Activated CD4-positive, alpha-beta T cell treated with anti-CD3 and anti-CD28 coated beads, Interleukin-10, Interleukin-2, amounts not matched to agents 100 ng/mL and 50 ng/mL, durations not matched to agents 16 hours and 8 hours (primary cell): ENCODE results near the gene TH.
"Not testable (repeated sequence)": the region's sequence is repeated elsewhere in the genome, so short reads cannot be mapped to it uniquely, and the experiment has no call there.

Experiments
- DNase-seq: peaks from one replicate; pipeline ENCODE4 v3.0.0-alpha.2; 2020

Gene TH

GRCh38 chr11:2128130-2128510 is 43.5 kb downstream of the TH start:
- no peak for DNase-seq

DNA sequence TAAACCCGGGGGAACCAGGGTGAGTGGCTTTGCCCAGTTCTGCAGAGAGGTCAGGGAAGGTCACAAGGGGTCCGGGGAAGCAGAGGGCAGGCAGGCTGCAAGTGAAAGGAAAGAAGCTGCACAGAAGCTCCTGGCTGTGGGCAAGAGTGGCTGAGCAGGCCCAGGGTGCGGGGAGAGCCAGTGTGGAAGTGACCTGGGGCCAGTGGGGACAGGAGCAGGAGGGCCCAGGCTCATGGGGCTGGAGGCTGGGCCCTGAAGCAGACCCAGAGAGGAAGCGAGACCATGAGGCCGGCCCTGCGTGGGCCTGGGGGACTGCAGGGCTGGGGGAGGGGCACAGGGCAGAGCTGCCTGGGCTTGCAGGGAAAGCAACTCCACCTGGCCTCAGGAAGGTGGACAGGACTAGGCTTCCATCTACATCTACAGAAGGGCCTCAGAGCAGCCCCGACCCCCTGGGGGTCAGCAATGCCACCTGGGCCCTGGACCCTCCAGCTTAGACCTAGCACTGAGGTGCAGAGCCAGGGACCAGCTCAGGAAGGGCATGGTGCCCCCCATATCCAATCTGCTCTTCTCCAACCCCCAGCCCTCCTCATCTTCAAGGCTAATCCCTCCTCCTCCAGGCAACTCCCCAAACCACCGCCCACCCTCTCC is 44.0 kb downstream of the TH start:
- no peak for DNase-seq

DNA sequence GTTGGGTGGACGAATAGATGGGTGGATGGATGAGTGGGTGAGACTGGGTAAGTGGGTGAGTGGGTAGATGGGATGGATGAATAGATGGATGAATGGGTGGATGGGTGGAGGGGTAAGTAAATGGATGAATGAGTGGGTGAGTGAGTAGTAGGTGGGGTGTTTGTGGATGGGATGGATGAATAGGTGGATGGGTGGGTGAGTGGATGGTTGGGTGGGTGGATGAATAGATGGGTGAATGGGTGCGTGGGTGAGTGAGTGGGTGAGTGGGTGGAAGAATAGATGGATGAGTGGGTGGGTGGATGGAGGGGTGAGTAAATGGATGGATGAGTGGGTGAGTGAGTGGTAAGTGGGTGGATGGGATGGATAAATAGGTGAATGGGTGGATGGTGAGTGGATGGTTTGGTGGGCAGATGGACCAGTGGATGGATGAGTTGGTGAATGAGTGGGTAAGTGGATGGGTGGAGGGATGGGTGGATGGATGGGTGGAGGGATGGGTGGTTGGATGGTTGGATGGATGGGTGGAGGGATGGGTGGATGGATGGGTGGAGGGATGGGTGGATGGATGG is 45.0 kb downstream of the TH start:
- DNase-seq: no peak

GRCh38 chr11:2124736-2125484 is 46.7 kb downstream of the TH start:
- DNase-seq: not testable (repeated sequence)

DNA sequence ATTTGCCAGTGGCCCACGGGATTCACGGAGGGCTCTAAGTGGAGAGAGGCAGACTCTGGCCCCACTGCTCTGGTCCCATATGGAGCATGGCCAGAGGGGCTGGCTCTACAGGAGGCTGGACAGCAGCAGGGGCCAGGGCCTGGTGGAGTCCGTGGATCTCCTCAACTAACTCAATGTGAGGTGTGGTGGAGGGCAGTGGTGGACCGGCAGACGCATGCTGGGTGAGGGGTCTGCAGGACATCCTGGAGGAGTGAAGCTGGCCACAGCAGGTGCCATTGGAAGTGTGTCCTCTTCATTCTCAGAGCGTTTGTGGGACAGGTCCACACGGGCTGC is 48.0 kb downstream of the TH start:
- DNase-seq: no peak

DNA sequence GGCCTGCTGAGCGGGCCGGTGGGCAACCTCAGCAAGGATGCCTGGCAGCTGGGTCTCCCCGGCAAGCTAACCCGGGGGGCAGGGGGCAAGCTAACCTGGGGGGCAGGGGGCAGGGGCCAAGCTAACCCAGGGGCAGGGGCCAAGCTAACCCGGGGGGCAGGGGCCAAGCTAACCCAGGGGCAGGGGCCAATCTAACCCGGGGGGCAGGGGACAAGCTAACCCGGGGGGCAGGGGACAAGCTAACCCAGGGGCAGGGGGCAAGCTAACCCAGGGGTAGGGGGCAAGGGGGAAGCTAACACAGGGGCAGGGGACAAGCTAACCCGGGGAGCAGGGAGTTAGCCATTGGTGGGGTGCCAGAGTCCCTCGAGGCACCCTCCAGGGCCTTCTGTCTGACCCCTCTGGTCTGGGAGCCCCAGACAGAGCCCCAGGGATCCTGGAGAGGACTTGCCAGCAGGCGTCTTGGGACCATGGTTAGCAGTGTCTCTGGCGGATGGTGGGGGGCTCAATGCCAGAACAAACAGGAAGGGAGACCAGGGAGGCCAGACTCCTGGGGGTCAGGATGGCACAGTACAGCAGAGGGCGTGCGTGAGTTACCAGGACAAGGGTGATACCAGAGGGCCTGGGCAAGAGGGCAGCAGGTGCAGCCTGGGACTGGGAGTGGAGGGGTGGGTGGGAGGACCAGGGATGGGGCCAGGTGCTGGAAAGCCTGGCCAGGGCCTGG is 48.5 kb downstream of the TH start:
- DNase-seq: no peak

DNA sequence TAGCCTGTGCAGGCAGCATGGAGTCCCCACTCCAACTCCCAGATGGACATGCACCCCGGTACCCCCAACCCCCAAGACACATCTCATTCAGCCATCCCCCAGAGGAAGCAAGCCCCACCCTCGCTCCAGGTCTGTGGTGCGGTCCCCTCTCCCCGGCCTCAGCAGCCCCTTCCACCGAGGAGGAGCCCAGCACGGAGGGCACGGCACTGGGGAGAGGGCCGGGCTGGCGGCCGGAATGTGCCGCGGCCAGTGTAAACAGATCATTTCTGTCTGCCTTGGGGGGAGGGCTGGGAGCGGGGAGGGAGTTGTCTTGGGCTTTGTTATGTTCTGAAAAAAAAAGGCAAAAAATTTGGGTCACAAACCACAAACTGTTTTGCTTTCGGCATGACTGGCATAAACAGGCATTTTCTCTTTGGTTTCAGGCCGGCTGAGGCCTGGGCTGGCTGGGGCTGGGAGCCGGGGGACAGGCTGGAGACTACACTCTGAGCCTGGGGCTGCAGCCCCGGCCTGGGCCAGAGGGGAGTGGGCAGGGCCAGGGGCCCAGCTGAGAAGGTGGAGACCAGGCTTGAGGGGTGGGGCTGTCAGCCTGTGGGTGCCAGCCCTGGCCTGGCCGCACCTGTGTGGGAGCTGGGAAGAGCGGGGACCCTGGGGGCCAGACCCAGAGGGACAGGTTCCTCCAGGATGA is 49.3 kb downstream of the TH start:
- peak; percentile 16 for DNase-seq

GRCh38 chr11:2121227-2122130 is 50.1 kb downstream of the TH start:
- no peak for DNase-seq

- DNase-seq: no peak
These were observed 51.1 kb downstream of the TH start for GRCh38 chr11:2120359-2121100.

DNA sequence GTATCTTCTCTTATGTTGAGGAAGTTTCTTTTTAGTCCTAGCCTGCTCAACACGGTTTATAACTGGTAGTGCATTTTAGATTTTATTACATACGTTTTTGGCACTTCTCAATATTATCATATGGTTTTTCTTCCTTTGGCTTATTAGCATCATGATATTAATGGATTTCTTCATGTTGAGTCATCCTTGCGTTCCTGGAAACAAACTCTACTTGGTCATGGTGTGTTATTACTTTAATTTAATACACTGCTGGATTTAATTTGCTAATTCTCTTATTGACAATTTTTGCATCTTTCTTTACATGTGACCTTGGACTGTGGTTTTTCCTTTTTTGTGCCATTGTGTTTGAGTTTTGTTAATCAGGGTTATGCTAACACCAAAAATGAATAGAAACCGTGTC is 52.9 kb downstream of the TH start:
- no peak for DNase-seq

GRCh38 chr11:2116680-2117079 is 54.9 kb downstream of the TH start:
- DNase-seq: no peak

DNA sequence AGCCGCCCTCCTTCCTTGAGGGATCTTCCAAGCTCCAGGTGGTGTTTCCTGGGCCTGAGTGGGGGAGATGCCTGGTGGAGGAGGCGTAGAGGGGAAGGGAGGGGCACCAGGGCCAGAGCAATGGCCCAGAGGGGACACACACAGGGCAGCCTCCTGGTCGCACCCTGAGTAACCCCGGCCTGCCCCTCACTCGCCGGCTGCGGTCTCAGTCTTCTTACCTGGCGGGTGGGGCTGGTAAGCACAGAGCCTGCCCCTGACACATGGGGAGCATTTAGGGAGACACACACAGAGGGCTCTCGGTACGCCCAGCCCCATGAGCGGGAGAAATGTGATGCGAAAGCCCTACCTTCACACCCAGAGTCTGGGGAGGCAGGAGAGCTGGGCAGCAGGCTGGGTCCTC is 56.3 kb downstream of the TH start:
- DNase-seq: no peak

- no peak for DNase-seq
These were observed 57.0 kb downstream of the TH start for GRCh38 chr11:2114430-2115241.
